Parathyroid adenoma (tissue), 2 donors: ENCODE data around the gene CXXC5.

Source experiments
- H2AFZ ChIP-seq: fragments of 300-600 bp; sonication (generic); one replicate; pipeline ENCODE4 v1.7.0; 2017; ENCODE audit warnings: antibody characterized with exemption, mild to moderate bottlenecking
- H3K27ac ChIP-seq: fragments of 300-600 bp; sonication (generic); one replicate; pipeline ENCODE4 v1.7.0; 2017
- H3K27me3 ChIP-seq: fragments of 300-600 bp; sonication (generic); one replicate; pipeline ENCODE4 v1.7.0; 2017; ENCODE audit warnings: low read length; ENCODE audit not compliant: control insufficient read depth, insufficient read depth
- H3K36me3 ChIP-seq: fragments of 300-600 bp; sonication (generic); one replicate; pipeline ENCODE4 v1.7.0; 2017; ENCODE audit warnings: low read length; ENCODE audit not compliant: control insufficient read depth, insufficient read depth
- H3K4me1 ChIP-seq: fragments of 300-600 bp; sonication (generic); one replicate; pipeline ENCODE4 v1.7.0; 2017; ENCODE audit warnings: control low read depth
- H3K4me2 ChIP-seq: fragments of 300-600 bp; sonication (generic); one replicate; pipeline ENCODE4 v1.7.0; 2017; ENCODE audit warnings: low read length
- H3K4me3 ChIP-seq: fragments of 300-600 bp; sonication (generic); one replicate; pipeline ENCODE4 v1.7.0; 2017; ENCODE audit warnings: low read depth, low read length
- H3K79me2 ChIP-seq: fragments of 300-600 bp; sonication (generic); one replicate; pipeline ENCODE4 v1.7.0; 2017; ENCODE audit warnings: control low read depth
- H3K9ac ChIP-seq: fragments of 300-600 bp; sonication (generic); one replicate; pipeline ENCODE4 v1.7.0; 2017; ENCODE audit warnings: mild to moderate bottlenecking
- H3K9me3 ChIP-seq: fragments of 300-600 bp; sonication (generic); one replicate; pipeline ENCODE4 v1.7.0; 2017; ENCODE audit warnings: low read length; ENCODE audit not compliant: control insufficient read depth
- CTCF ChIP-seq: fragments of 300-600 bp; sonication (generic); IDR thresholded peaks from one replicate; pipeline ENCODE4 v1.7.0; 2017; ENCODE audit warnings: antibody characterized with exemption, mild to moderate bottlenecking
- donor health status: primary hyperparathyroidism.

CXXC5 gene

GRCh38 chr5:139700711-139701055, 52.5 kb downstream of the CXXC5 start:
- no peaks in the 10 kb centered on the region for H3K9me3 ChIP-seq
- H3K36me3 ChIP-seq = no peaks in the 10 kb centered on the region
- H3K27me3 ChIP-seq = no peaks in the 10 kb centered on the region
- no peak for TF ChIP-seq CTCF
- no peak overlapping the region for H3K4me2 ChIP-seq
- H3K9ac ChIP-seq = no peak overlapping the region
- peaks cover 4% of the 10 kb centered on the region for H3K4me1 ChIP-seq
- H3K27ac ChIP-seq = no peak overlapping the region
- no peak overlapping the region for H2AFZ ChIP-seq
- no peaks in the 10 kb centered on the region for H3K79me2 ChIP-seq
- H3K4me3 ChIP-seq = no peak overlapping the region

GRCh38 chr5:139701056-139701741, 53.0 kb downstream of the CXXC5 start:
- H2AFZ ChIP-seq = no peak overlapping the region
- H3K4me1 ChIP-seq = peaks cover 4% of the 10 kb centered on the region
- no peaks in the 10 kb centered on the region for H3K9me3 ChIP-seq
- H3K27ac ChIP-seq = no peak overlapping the region
- H3K36me3 ChIP-seq = no peaks in the 10 kb centered on the region
- TF ChIP-seq CTCF = no peak
- H3K4me2 ChIP-seq = no peak overlapping the region
- H3K4me3 ChIP-seq = no peak overlapping the region
- no peaks in the 10 kb centered on the region for H3K79me2 ChIP-seq
- no peaks in the 10 kb centered on the region for H3K27me3 ChIP-seq
- no peak overlapping the region for H3K9ac ChIP-seq

GRCh38 chr5:139702548-139702947, 54.4 kb downstream of the CXXC5 start:
- peaks cover 4% of the 10 kb centered on the region for H3K4me1 ChIP-seq
- TF ChIP-seq CTCF = no peak

GRCh38 chr5:139704748-139705147, 56.6 kb downstream of the CXXC5 start:
- TF ChIP-seq CTCF = no peak
- no peak overlapping the region for H3K27ac ChIP-seq

More at GRCh38 chr5:139702548-139702947, 54.4 kb downstream of the CXXC5 start:
- Histone ChIP-seq H3K9me3 (no peaks in the 10 kb centered on the region), H3K36me3 (no peaks in the 10 kb centered on the region), H2AFZ (no peak overlapping the region), H3K4me3 (no peak overlapping the region), H3K4me2 (no peak overlapping the region), H3K79me2 (no peaks in the 10 kb centered on the region), H3K27me3 (no peaks in the 10 kb centered on the region), H3K9ac (no peak overlapping the region), H3K27ac (no peak overlapping the region)

GRCh38 chr5:139705191-139705590, 57.0 kb downstream of the CXXC5 start:
- no peaks in the 10 kb centered on the region for H3K27me3 ChIP-seq
- H3K4me1 ChIP-seq = peaks cover 7% of the 10 kb centered on the region
- no peak overlapping the region for H3K27ac ChIP-seq
- no peak overlapping the region for H2AFZ ChIP-seq
- no peaks in the 10 kb centered on the region for H3K79me2 ChIP-seq
- no peak overlapping the region for H3K4me3 ChIP-seq
- H3K4me2 ChIP-seq = no peak overlapping the region
- H3K9ac ChIP-seq = no peak overlapping the region
- TF ChIP-seq CTCF = no peak
- no peaks in the 10 kb centered on the region for H3K36me3 ChIP-seq
- no peaks in the 10 kb centered on the region for H3K9me3 ChIP-seq

More at GRCh38 chr5:139704748-139705147, 56.6 kb downstream of the CXXC5 start:
- Histone ChIP-seq H2AFZ (no peak overlapping the region), H3K4me3 (no peak overlapping the region), H3K9ac (no peak overlapping the region), H3K4me1 (peaks cover 7% of the 10 kb centered on the region), H3K9me3 (no peaks in the 10 kb centered on the region), H3K79me2 (no peaks in the 10 kb centered on the region), H3K27me3 (no peaks in the 10 kb centered on the region), H3K36me3 (no peaks in the 10 kb centered on the region), H3K4me2 (no peak overlapping the region)
